Stimulated activated CD4-positive, alpha-beta T cell treated with anti-CD3 and anti-CD28 coated beads, TNF-alpha, amount 100 ng/mL, for 24 hours (primary cell): ENCODE results near the gene LRRFIP2.
"Not testable (repeated sequence)": the region's sequence is repeated elsewhere in the genome, so short reads cannot be mapped to it uniquely, and the experiment has no call there.

Experiments
- DNase-seq, 3 experiments: peaks; one replicate each; pipeline ENCODE4 v3.0.0-alpha.2; 2020; ENCODE audit warnings: low read depth in 3 of 3

LRRFIP2 gene

DNA sequence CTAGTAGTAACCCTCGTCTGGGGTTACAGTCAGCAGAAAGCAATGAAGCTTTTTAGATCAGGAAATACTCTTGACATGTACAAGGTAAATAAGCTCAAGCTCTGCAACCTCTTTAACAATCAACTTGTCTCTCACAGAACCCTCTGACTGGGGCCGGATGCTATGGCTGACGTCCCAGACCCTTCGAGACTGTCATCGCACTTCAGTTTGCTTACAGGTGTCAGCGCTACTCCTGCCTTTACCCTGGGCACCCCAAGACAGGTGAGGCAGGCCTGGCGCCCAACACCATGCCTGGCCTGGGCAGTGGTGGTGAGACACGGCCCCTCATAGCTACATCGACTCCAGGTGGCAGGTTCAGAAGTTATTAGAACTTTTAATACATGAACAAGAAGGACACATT, 30.6 kb downstream of the LRRFIP2 start:
- DNase-seq, result no peak

- no peak for DNase-seq
These were observed 32.7 kb downstream of the LRRFIP2 start for GRCh38 chr3:37141676-37142075.

GRCh38 chr3:37140899-37141541, 33.4 kb downstream of the LRRFIP2 start:
- no peak for DNase-seq

DNA sequence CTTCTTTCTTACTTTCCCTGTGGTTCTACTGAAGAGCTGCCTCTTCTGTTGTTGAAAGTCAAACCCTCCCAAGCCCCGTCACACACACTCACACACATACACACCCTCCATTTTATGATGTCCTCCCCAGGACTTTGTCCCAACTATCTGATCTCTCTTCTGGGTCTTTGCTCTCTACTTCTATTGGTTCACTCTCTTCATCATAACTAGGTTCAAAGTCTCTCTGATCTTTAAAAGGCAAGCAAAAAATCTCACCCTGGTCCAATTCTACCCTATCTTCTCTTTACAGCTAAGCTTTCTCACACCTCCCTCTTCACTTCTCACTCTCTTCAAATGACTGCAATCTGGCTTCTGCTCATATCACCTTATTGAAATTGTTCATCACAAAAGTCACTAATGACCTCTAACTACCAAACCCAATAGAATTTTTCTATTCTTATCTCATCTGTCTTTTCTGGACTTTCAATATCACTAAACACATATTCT, 34.8 kb downstream of the LRRFIP2 start:
- DNase-seq, result no peak

- DNase-seq, result no peak
These were observed 35.6 kb downstream of the LRRFIP2 start for GRCh38 chr3:37138816-37139215.

DNA sequence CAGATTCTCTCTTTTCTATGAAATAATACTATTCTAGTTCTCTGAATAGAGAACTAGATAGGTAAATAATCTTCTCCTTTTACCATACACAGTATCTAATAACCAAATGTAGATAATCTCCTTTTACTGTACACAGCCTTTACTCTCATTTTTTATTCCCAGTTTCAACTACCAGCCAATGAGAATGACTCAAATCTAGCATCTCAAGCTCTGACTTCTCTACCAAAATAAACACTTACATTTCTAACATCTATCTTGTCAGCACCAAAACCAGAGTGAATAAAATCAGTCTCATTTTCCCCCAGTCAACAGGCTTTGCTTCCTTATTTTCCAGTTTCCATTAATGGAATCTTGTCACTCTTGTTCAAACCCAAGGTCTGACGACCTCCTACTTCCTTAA, 36.9 kb downstream of the LRRFIP2 start:
- DNase-seq, result no peak

- no peak for DNase-seq
These were observed 38.3 kb downstream of the LRRFIP2 start for GRCh38 chr3:37136067-37136466.

DNA sequence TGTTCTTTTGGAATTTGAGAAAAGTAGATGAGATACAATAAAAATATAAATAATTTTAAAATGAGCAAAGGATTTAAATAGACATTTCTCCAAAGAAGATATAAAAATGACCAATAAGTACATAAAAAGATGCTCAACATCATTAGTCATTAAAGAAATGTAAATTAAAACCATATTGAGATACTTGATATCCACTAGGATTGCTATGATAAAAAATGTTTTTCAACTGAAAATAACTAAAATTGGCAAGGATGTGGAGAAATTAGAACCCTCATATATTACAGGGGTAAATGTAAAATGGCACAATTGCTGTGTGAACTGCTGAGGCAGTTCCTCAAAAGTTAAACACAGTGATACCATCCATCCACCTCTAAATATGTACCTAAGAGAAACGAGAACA, 38.8 kb downstream of the LRRFIP2 start:
- DNase-seq, result no peak

- DNase-seq, result no peak
These were observed 42.0 kb downstream of the LRRFIP2 start for GRCh38 chr3:37132334-37132733.

- no peak for DNase-seq
These were observed 42.6 kb downstream of the LRRFIP2 start for GRCh38 chr3:37131860-37132144.

DNA sequence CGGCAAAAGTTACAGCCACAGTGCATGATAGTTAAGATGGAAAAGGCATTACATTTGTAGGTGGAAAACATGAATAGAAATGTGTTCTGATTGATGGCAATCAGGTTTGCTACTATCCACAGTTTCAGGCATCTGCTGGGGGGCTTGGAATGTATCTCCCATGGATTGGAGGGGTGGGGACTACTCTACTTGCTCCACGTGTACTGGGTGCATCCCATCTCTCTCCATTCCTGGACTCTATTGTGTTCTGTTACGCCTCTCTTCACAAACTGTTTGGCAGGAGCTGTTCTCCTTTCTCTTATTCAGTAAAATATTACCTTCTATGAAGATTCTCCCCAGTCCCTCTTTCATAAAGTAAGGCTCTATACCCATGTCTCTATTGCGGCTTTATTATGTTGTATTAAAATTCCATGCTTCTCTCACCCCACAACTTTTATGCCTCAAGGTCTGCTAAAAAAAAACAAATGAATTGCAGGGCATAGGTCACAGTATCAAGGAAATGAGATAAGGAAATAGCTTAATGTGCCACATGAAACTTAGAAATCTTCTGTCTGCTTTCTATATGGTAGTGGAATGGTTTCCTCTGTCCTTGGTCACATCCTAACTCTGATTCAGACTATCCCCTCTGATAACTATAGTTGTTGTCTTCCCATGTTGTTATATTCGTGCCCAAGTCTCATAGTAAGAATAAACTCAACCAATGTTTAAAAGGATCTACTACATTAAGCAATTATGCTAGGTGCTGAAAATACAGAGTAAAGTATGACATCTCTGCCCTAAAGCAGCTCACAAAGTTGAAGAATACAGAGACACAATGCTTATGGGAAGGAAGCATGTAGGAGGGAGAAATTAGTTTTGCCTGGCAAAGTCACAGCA, 43.2 kb downstream of the LRRFIP2 start:
- no peak for DNase-seq

- no peak for DNase-seq
These were observed 43.9 kb downstream of the LRRFIP2 start for GRCh38 chr3:37130448-37130847.

DNA sequence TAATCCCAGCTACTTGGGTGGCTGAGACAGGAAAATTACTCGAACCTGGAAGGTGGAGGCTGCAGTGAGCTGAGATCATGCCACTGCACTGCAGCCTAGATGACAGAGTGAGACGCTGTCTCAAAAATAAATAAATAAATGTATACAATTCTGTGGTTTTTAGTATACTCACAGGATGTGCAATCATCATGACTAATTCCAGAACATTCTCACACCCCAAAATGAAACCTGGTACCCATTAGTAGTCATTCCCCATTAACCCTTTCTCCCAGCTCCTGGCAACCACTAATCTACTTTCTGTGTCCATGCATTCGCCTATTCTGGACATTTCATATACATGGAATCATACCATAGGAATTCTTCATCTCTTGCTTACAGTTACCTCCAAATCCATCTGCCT, 44.5 kb downstream of the LRRFIP2 start:
- DNase-seq, result no peak

- DNase-seq, result no peak
These were observed 47.0 kb downstream of the LRRFIP2 start for GRCh38 chr3:37127340-37127739.

DNA sequence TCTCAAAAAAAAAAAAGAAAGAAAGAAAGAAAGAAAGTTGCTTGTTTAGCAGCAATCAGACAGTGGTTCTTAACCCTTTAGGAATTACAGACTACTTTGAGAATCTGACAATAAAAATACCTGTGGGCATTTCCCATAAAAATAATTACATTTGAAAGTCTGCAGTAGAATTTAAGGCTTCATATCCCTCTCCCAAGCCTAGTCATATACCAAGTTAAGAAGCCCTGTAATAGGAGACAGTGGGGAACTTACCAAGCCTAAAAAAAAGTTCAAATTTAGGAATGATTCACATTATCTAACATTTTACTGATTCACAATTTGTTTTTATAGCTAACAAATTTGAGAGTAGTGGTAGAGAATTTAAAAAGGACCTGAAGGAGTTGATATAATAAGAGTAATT, 47.5 kb downstream of the LRRFIP2 start:
- no peak for DNase-seq

GRCh38 chr3:37125195-37126073, 48.9 kb downstream of the LRRFIP2 start:
- no peak for DNase-seq

GRCh38 chr3:37124435-37124834, 49.9 kb downstream of the LRRFIP2 start:
- no peak for DNase-seq

DNA sequence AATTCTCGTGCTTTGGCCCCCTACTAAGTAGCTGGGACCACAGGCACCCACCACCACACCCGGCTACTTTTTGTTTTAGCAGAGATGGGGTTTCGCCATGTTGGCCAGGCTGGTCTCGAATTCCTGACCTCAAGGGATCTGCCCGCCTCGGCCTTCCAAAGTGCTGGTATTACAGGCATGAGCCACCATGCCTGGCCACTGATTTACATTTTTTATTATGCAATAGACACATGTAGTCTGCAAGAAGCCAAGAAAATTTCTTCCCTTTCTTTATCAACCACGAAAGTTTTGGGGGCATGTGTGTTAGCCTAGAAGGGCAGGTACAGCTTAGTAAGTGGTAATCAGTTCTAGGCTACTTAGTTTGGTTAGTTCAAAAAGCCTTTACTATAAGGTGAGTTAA, 51.1 kb downstream of the LRRFIP2 start:
- no peak for DNase-seq

DNA sequence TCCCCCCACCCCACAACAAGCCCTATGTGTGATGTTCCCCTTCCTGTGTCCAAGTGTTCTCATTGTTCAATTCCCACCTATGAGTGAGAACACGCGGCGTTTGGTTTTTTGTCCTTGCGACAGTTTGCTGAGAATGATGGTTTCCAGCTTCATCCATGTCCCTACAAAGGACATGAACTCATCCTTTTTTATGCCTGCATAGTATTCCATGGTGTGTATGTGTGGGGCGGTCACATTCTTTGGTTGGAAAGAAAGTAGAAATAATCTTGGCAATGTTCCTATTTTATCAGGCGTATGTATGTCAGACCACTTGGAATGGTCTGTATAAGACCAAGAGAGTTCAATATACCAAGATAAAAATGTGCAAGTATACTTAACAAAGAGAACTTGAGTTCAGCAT, 52.3 kb downstream of the LRRFIP2 start:
- DNase-seq, result not testable (repeated sequence)

DNA sequence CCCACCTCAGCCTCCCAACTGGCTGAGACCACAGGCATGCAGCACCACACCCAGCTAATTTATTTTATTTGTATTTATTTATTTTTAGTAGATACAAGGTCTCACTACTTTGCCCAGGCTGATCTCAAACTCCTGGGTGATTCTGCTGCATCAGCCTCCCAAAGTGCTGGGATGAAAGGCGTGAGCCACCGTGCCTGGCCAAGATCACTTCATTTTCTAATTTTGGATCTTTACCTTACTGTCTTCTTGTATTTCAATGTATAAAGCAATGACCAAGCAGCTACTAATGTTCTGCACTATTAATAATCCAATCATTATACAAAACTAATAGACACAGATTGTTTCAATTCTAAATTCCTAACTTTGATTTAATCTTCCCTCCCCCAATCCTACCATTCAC, 56.2 kb downstream of the LRRFIP2 start:
- DNase-seq, result no peak

GRCh38 chr3:37117548-37117947, 56.8 kb downstream of the LRRFIP2 start:
- DNase-seq, result no peak

DNA sequence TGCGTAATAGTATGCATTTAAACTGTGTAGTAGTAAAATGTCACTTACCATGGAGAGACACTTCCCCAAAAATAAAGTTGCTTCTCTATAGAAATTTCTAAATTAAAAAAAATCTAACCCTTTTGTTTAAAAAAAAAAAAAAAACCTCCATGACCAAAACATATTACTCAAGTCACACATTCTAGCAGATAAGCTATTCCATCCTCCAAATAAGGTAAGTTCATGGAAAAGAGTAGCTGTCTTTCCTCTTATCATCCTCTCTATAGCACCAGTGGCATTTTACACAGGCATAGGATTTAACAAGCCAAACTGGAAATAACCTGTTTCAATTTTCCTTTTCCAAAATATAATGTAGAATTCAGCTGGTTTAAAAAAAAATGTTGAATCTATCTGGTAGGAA, 57.4 kb downstream of the LRRFIP2 start:
- DNase-seq, result no peak
